Uterus (tissue), 4 donors: ENCODE results near the gene GABARAP. TPM values are rescaled to one million over a fixed set of nuclear protein-coding genes. Genes with fewer than 3 reads are reported as not detected.
A peak's percentile ranks its signal among the peaks of the same experiment; 100 is the strongest.

Experiments
- DNase-seq, 2 donors: peaks; one replicate each; pipeline ENCODE4 v3.0.0-alpha.2; 2019 to 2020
- H3K27ac ChIP-seq, 2 donors: fragments of 200-600 bp; sonication (generic); 1 replicate in 1 of 2; 2 replicates in 1 of 2; pipeline ENCODE4 v1.5.1; 2016 to 2018
- H3K27me3 ChIP-seq, 2 donors: fragments of 200-600 bp; sonication (generic); one replicate each; pipeline ENCODE4 v1.5.1; 2018 to 2019; ENCODE audit warnings: control low read depth in 1 of 2
- H3K36me3 ChIP-seq, 2 donors: fragments of 200-600 bp; sonication (generic); one replicate each; pipeline ENCODE4 v1.5.1; 2019; ENCODE audit warnings: control low read depth in 1 of 2
- H3K4me1 ChIP-seq, 2 donors: fragments of 200-600 bp; sonication (generic); one replicate each; pipeline ENCODE4 v1.5.1; 2018 to 2019; ENCODE audit warnings: control low read depth in 1 of 2
- H3K4me3 ChIP-seq, 2 donors: fragments of 200-600 bp; sonication (generic); 1 replicate in 1 of 2; 2 replicates in 1 of 2; pipeline ENCODE4 v1.5.1; 2018 to 2019; ENCODE audit warnings: mild to moderate bottlenecking in 1 of 2
- H3K9me3 ChIP-seq, 2 donors: fragments of 200-600 bp; sonication (generic); one replicate each; pipeline ENCODE4 v1.5.1; 2019; ENCODE audit warnings: control low read depth in 1 of 2
- CTCF ChIP-seq, 4 experiments: fragments of 200-600 bp in 2 of 4; fragments of 450-650 bp in 2 of 4; sonication (generic) in 2 of 4; IDR thresholded peaks; one replicate each; pipeline ENCODE4 v1.5.1; 2016 to 2019; ENCODE audit warnings: antibody characterized with exemption in 4 of 4, mild to moderate bottlenecking in 2 of 4, moderate library complexity in 1 of 4
- POLR2A ChIP-seq, 2 donors: fragments of 450-650 bp; IDR thresholded peaks; one replicate each; pipeline ENCODE4 v1.6.1; 2016; ENCODE audit warnings: antibody characterized with exemption in 2 of 2, mild to moderate bottlenecking in 1 of 2, moderate library complexity in 1 of 2
- intact Hi-C: fragments of 100-400 bp; cut with DNase I; formaldehyde crosslinking; loops from one replicate; pipeline ENCODE4 v1.15.1; 2023; ENCODE audit warnings: low total_unique reads
- total RNA-seq, 4 donors: library from RNA; depleted of rRNA in 3 of 4; stranded (reverse); fragments of >200 nt in 3 of 4; gene quantifications; one replicate each; pipeline versions ENCODE4 v1.1.0 to v1.2.4, GENCODE V29; 2014 to 2023
- donor health status: DM: yes; HTN: yes; CAD: no.

The GABARAP gene
- total RNA-seq, 4 donors from 2014 or later: 220 to 467 (median 366) TPM

GRCh38 chr17:7242717-7243452 lies 636 bp upstream of the GABARAP start:
- Histone ChIP-seq H3K4me3 (peak overlapping the region; percentile 75 to 93), H3K36me3 (no peaks in the 10 kb centered on the region), H3K4me1 (peaks cover 5 to 9% of the 10 kb centered on the region in 2 donors), H3K27ac (peak overlapping the region; percentile 95 to 99), H3K9me3 (no peaks in the 10 kb centered on the region), H3K27me3 (no peaks in the 10 kb centered on the region)
- DNase-seq: peak; percentile 95 to 97
- TF ChIP-seq CTCF (IDR thresholded peaks at IDR 0.05): no peak
- peak; percentile 47 to 65 for TF ChIP-seq POLR2A (IDR thresholded peaks at IDR 0.05)
- intact Hi-C loops: no loop called here

GRCh38 chr17:7241090-7241733 lies 1.0 kb downstream of the GABARAP start:
- DNase-seq: no peak
- TF ChIP-seq POLR2A (IDR thresholded peaks at IDR 0.05): no peak
- TF ChIP-seq CTCF (IDR thresholded peaks at IDR 0.05): no peak
- H3K36me3 ChIP-seq: no peaks in the 10 kb centered on the region
- H3K27me3 ChIP-seq: no peaks in the 10 kb centered on the region
- H3K4me3 ChIP-seq: peak overlapping the region; percentile 75 to 93
- H3K4me1 ChIP-seq: peaks cover 9% of the 10 kb centered on the region in 2 donors
- H3K27ac ChIP-seq: peak overlapping the region; percentile 95 to 99
- intact Hi-C loops: no loop called here
- no peaks in the 10 kb centered on the region for H3K9me3 ChIP-seq

GRCh38 chr17:7240375-7240774 lies 1.9 kb downstream of the GABARAP start:
- intact Hi-C loops: no loop called here
- H3K4me1 ChIP-seq: peaks cover 9% of the 10 kb centered on the region in 2 donors

GRCh38 chr17:7239091-7240027 lies 2.9 kb downstream of the GABARAP start, which contains the start of gene PHF23:
TSS of gene PHF23 (minus strand) at chr17:7239457. CDS start at chr17:7239279, 178 bp downstream.
- peak within 1 kb of the TSS; percentile 86 to 100 for H3K4me3 ChIP-seq
- H3K9me3 ChIP-seq: no peaks in the 10 kb centered on the region
- peak; percentile 99 for DNase-seq
- H3K36me3 ChIP-seq: no peaks in the 10 kb centered on the region
- H3K4me1 ChIP-seq: peaks cover 9 to 14% of the 10 kb centered on the region in 2 donors
- H3K27ac ChIP-seq: peak within 1 kb of the TSS; percentile 96 to 99
- TF ChIP-seq POLR2A (IDR thresholded peaks at IDR 0.05) (peak; percentile 36 to 80), CTCF (IDR thresholded peaks at IDR 0.05) (peak in 1 of 4 experiments; percentile 35)
- no peaks in the 10 kb centered on the region for H3K27me3 ChIP-seq
- intact Hi-C loops: no loop called here

More at GRCh38 chr17:7240375-7240774, 1.9 kb downstream of the GABARAP start:
- TF ChIP-seq CTCF (IDR thresholded peaks at IDR 0.05): no peak
- no peak for TF ChIP-seq POLR2A (IDR thresholded peaks at IDR 0.05)
- H3K27me3 ChIP-seq: no peaks in the 10 kb centered on the region
- H3K9me3 ChIP-seq: no peaks in the 10 kb centered on the region
- H3K4me3 ChIP-seq: peak overlapping the region in 1 of 2 donors; percentile 93
- DNase-seq: no peak
- no peaks in the 10 kb centered on the region for H3K36me3 ChIP-seq
- peak overlapping the region; percentile 95 to 99 for H3K27ac ChIP-seq
